ENCODE results near the gene OR10H1.

Gene OR10H1

GRCh38 chr19:15860522-15860921 lies 45.1 kb upstream of the OR10H1 start:
- ChIA-PET POLR2A (no interaction called here), CTCF (no interaction called here)
- no peak for TF ChIP-seq ZSCAN18 (tag by site-specific recombination; IDR thresholded peaks at IDR 0.05)
- no peak for TF ChIP-seq ZNF777 (tag by site-specific recombination; IDR thresholded peaks at IDR 0.05; ENCODE audit: borderline replicate concordance)
- no peak for TF ChIP-seq ZFP69B (tag by site-specific recombination; IDR thresholded peaks at IDR 0.05)
- no peak for TF ChIP-seq ZNF830 (tag by site-specific recombination; IDR thresholded peaks at IDR 0.05; ENCODE audit: low read depth)
- no peak for TF ChIP-seq ZNF335 (tag by site-specific recombination; conservative IDR thresholded peaks at IDR 0.05)
- TF ChIP-seq PRDM6 (tag by site-specific recombination; IDR thresholded peaks at IDR 0.05), result no peak
- TF ChIP-seq OVOL3 (tag by site-specific recombination; IDR thresholded peaks at IDR 0.05), result no peak
- TF ChIP-seq HOXD13 (CRISPR knock-in tag; IDR thresholded peaks at IDR 0.05; ENCODE audit: borderline replicate concordance), result no peak
- no peaks in the 10 kb centered on the region for H3K9me3 ChIP-seq (ENCODE audit: control insufficient read depth, insufficient read depth, low read depth, low read length)
- H3K36me3 ChIP-seq (ENCODE audit: control insufficient read depth in 2 of 2, insufficient read depth in 1 of 2, low read length in 2 of 2), result no peaks in the 10 kb centered on the region
- no peak overlapping the region for H3K27ac ChIP-seq (ENCODE audit: extremely low read depth, low read depth, low read length)
- no peaks in the 10 kb centered on the region for H3K4me1 ChIP-seq (ENCODE audit: control insufficient read depth, insufficient read depth, low read length)
- H3K4me3 ChIP-seq (ENCODE audit: low read depth, low read length), result no peak overlapping the region

- ChIA-PET POLR2A (interaction anchor here (0.7 kb wide), 1 partner anchor 9 kb away, joined by 3 read pairs; no protein-coding TSS in a partner anchor), CTCF (no interaction called here)
- Histone ChIP-seq H3K27ac (ENCODE audit: extremely low read depth, low read depth, low read length) (no peak overlapping the region), H3K4me1 (ENCODE audit: control insufficient read depth, insufficient read depth, low read length) (no peaks in the 10 kb centered on the region), H3K4me3 (ENCODE audit: low read depth, low read length) (no peak overlapping the region), H3K9me3 (ENCODE audit: control insufficient read depth, insufficient read depth, low read depth, low read length) (no peaks in the 10 kb centered on the region), H3K36me3 (ENCODE audit: control insufficient read depth in 2 of 2, insufficient read depth in 1 of 2, low read length in 2 of 2) (no peaks in the 10 kb centered on the region)
- TF ChIP-seq ZNF311 (tag by site-specific recombination; IDR thresholded peaks at IDR 0.05; ENCODE audit: borderline replicate concordance) (no peak), ZNF274 (IDR thresholded peaks at IDR 0.05; ENCODE audit: low read length) (no peak), ZNF274 (tag by site-specific recombination; IDR thresholded peaks at IDR 0.05; ENCODE audit: borderline replicate concordance) (no peak), GLI2 (tag by site-specific recombination; IDR thresholded peaks at IDR 0.05; ENCODE audit: borderline replicate concordance, low read depth) (no peak), ZNF354C (tag by site-specific recombination; IDR thresholded peaks at IDR 0.05; ENCODE audit: borderline replicate concordance, low read depth) (no peak), ZNF768 (tag by site-specific recombination; IDR thresholded peaks at IDR 0.05) (no peak), ZNF426 (tag by site-specific recombination; IDR thresholded peaks at IDR 0.05) (no peak), ZNF169 (tag by site-specific recombination; IDR thresholded peaks at IDR 0.05) (no peak), ZXDB (tag by site-specific recombination; IDR thresholded peaks at IDR 0.05) (no peak), ZSCAN16 (tag by site-specific recombination; IDR thresholded peaks at IDR 0.05) (no peak), ZNF621 (tag by site-specific recombination; IDR thresholded peaks at IDR 0.05) (no peak), HOXD13 (CRISPR knock-in tag; IDR thresholded peaks at IDR 0.05; ENCODE audit: borderline replicate concordance) (no peak), SETDB1 (IDR thresholded peaks at IDR 0.05; ENCODE audit: insufficient read length, low read length) (no peak), ZNF366 (tag by site-specific recombination; conservative IDR thresholded peaks at IDR 0.05) (no peak), ZNF654 (tag by site-specific recombination; IDR thresholded peaks at IDR 0.05; ENCODE audit: low read depth) (no peak), ZNF404 (tag by site-specific recombination; IDR thresholded peaks at IDR 0.05) (no peak), SP7 (tag by site-specific recombination; IDR thresholded peaks at IDR 0.05) (no peak), ZNF830 (tag by site-specific recombination; IDR thresholded peaks at IDR 0.05; ENCODE audit: low read depth) (no peak), ZNF558 (tag by site-specific recombination; IDR thresholded peaks at IDR 0.05) (no peak), KLF7 (tag by site-specific recombination; IDR thresholded peaks at IDR 0.05; ENCODE audit: borderline replicate concordance) (no peak), GLIS2 (tag by site-specific recombination; IDR thresholded peaks at IDR 0.05) (no peak)
Observed at GRCh38 chr19:15859187-15859586, 43.7 kb upstream of the OR10H1 start.
